Stomach (tissue), 9 donors: ENCODE measurements around the gene EFCAB11. TPM values are rescaled to one million over a fixed set of nuclear protein-coding genes. Genes with fewer than 3 reads are reported as not detected.

ENCODE experiments used
- DNase-seq, 2 donors: peaks; one replicate each; pipeline versions ENCODE4 v3.0.0 to v3.0.0-alpha.2; 2013 to 2019
- H3K27ac ChIP-seq, 5 donors: fragments of 200-600 bp in 4 of 5; sonication (generic) in 4 of 5; one replicate each; pipeline ENCODE4 v1.5.1; 2013 to 2019; ENCODE audit warnings: mild to moderate bottlenecking in 1 of 5, moderate library complexity in 1 of 5
- H3K27me3 ChIP-seq, 3 donors: fragments of 200-600 bp; sonication (generic); one replicate each; pipeline ENCODE4 v1.5.1; 2017 to 2019; ENCODE audit warnings: mixed run types in 1 of 3
- H3K36me3 ChIP-seq, 4 donors: fragments of 200-600 bp; sonication (generic); 1 replicate in 3 of 4; 2 replicates in 1 of 4; pipeline ENCODE4 v1.5.1; 2016 to 2019
- H3K4me1 ChIP-seq, 4 donors: fragments of 200-600 bp; sonication (generic); one replicate each; pipeline ENCODE4 v1.5.1; 2016 to 2019
- H3K4me3 ChIP-seq, 4 donors: fragments of 200-600 bp; sonication (generic) in 3 of 4; one replicate each; pipeline ENCODE4 v1.5.1; 2016 to 2019; ENCODE audit warnings: mild to moderate bottlenecking in 1 of 4
- H3K9me3 ChIP-seq, 4 donors: fragments of 200-600 bp; sonication (generic); one replicate each; pipeline ENCODE4 v1.5.1; 2016 to 2019
- CTCF ChIP-seq, 7 experiments: fragments of 450-650 bp in 4 of 7; fragments of 200-600 bp in 3 of 7; sonication (generic) in 3 of 7; IDR thresholded peaks; one replicate each; pipeline ENCODE4 v1.5.1; 2016 to 2019; ENCODE audit warnings: antibody characterized with exemption in 7 of 7, control low read depth in 2 of 7, mild to moderate bottlenecking in 1 of 7
- EP300 ChIP-seq: sonication (generic); formaldehyde crosslinking; IDR thresholded peaks from one replicate; pipeline ENCODE4 v1.6.1; 2017; ENCODE audit warnings: antibody characterized with exemption
- POLR2A ChIP-seq, 4 donors: fragments of 450-650 bp; IDR thresholded peaks; one replicate each; pipeline ENCODE4 v1.6.1; 2016; ENCODE audit warnings: antibody characterized with exemption in 4 of 4, control low read depth in 2 of 4, mild to moderate bottlenecking in 1 of 4, moderate library complexity in 1 of 4
- POLR2AphosphoS5 ChIP-seq, 3 donors: sonication (generic); formaldehyde crosslinking; IDR thresholded peaks; one replicate each; pipeline ENCODE4 v1.6.1; 2016; ENCODE audit warnings: antibody characterized with exemption in 3 of 3
- WGBS, 5 donors: extraction: QIAGEN DNeasy Blood & Tissue Kit in 3 of 5; methylation state at CpG; one replicate each; pipeline versions ENCODE4 v1.1.5 to v1.1.7; 2013 to 2018; 5-methylcytosine and 5-hydroxymethylcytosine counted together
- intact Hi-C: fragments of 100-400 bp; cut with DNase I; formaldehyde crosslinking; loops from one replicate; pipeline ENCODE4 v1.15.1; 2023; ENCODE audit warnings: low total_unique reads
- polyA plus RNA-seq, 3 donors: library from polyadenylated mRNA; stranded (reverse); fragments of 200-250 nt; gene quantifications; one replicate each; pipeline ENCODE4 v1.2.3, GENCODE V29; 2013
- total RNA-seq, 5 donors: library from RNA; depleted of rRNA; stranded (reverse); fragments of >200 nt; gene quantifications; one replicate each; pipeline versions ENCODE4 v1.1.0 to v1.2.3, GENCODE V29; 2014 to 2016
- donor health status: healthy with polysubstance abuse.
- donor health status: Bipolar disorder and iron deficiency.
- donor health status: healthy.

Gene EFCAB11
- total and polyA plus RNA-seq, 8 donors = 4.5 to 20.4 (median 10.0) TPM

GRCh38 chr14:89941830-89942377, 12.6 kb downstream of the EFCAB11 start:
- Histone ChIP-seq H3K4me3 (no peak overlapping the region), H3K9me3 (no peaks in the 10 kb centered on the region), H3K27me3 (no peaks in the 10 kb centered on the region), H3K27ac (no peak overlapping the region), H3K4me1 (no peaks in the 10 kb centered on the region), H3K36me3 (peaks cover 0 to 12% (median 2%) of the 10 kb centered on the region in 4 donors)
- WGBS, 5 donors = 82 to 97% (median 83%) methylated on average over 2 of the region's 2 CpGs
- DNase-seq = no peak
- TF ChIP-seq EP300 = no peak
- no peak for TF ChIP-seq CTCF (IDR thresholded peaks at IDR 0.05)
- TF ChIP-seq POLR2AphosphoS5 (IDR thresholded peaks at IDR 0.05) = no peak
- no peak for TF ChIP-seq POLR2A (IDR thresholded peaks at IDR 0.05)
- intact Hi-C loops = no loop called here

GRCh38 chr14:89936654-89937185, 17.8 kb downstream of the EFCAB11 start:
- H3K36me3 ChIP-seq = peaks cover 0 to 10% (median 4%) of the 10 kb centered on the region in 4 donors
- 40 to 58% (median 49%) methylated on average over 3 of the region's 3 CpGs for WGBS, 5 donors
- H3K27me3 ChIP-seq = no peaks in the 10 kb centered on the region
- no peaks in the 10 kb centered on the region for H3K9me3 ChIP-seq
- H3K27ac ChIP-seq = no peak overlapping the region
- H3K4me1 ChIP-seq = no peaks in the 10 kb centered on the region
- no peak for TF ChIP-seq CTCF (IDR thresholded peaks at IDR 0.05)
- DNase-seq = no peak
- intact Hi-C loops = no loop called here
- no peak overlapping the region for H3K4me3 ChIP-seq

DNA sequence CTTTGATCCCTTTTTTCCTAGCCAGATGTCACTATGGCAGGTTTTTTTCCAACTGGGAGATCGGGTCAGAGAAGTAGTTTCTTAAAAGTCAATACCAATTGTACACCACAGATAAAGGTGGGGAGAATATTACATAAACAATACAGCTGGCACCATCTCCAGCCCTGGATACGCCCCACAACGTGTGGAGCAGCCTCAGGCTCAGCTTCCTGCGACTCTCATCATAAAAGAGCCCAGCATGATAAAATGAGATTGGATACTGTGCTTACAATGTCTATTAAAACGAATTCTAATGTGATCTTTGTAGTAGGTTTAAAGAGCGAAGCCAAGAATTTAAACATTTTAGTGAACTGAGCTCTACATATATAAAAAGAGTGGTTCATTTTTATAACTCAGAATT, 21.5 kb downstream of the EFCAB11 start:
- no peaks in the 10 kb centered on the region for H3K9me3 ChIP-seq
- intact Hi-C loops = no loop called here
- no peaks in the 10 kb centered on the region for H3K27me3 ChIP-seq
- no peak for DNase-seq
- H3K4me3 ChIP-seq = no peak overlapping the region
- peaks cover 0 to 27% (median 21%) of the 10 kb centered on the region in 4 donors for H3K36me3 ChIP-seq
- WGBS, 5 donors = 42 to 62% (median 56%) methylated on average over 6 of the region's 6 CpGs
- H3K27ac ChIP-seq = no peak overlapping the region
- H3K4me1 ChIP-seq = no peaks in the 10 kb centered on the region
- TF ChIP-seq EP300 = no peak
- TF ChIP-seq CTCF (IDR thresholded peaks at IDR 0.05) = no peak
- no peak for TF ChIP-seq POLR2A (IDR thresholded peaks at IDR 0.05)
- TF ChIP-seq POLR2AphosphoS5 (IDR thresholded peaks at IDR 0.05) = no peak

DNA sequence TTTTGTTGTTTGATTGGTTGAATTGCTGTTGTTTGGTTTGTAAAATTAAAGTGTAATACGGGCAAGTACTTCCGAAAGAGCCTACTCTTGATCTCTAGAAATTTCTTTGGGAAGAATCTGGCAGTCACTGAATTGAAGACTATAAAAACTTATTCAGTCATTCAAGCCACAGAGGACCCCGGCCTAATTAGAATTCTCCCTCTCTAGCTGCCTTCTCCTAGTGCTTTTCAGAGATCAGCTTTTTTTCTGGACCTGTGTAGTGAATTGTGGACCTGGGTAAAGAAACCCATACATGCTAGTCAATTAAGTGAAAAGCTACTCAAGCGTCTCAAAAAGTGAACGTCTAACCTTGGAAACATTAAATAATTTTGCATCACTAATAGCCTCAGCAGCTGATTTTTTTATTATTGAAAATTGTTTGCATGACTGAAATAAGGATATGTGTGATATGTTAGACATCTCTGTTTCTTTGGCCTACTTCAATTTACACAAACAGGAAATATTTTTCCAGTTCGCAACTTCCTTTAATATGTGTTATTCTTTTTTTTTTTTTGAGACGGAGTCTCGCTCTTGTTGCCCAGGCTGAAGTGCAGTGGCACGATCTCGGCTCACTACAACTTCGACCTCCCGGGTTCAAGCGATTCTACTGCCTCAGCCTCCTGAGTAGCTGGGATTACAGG, 27.2 kb downstream of the EFCAB11 start:
- no peak overlapping the region for H3K27ac ChIP-seq
- H3K4me1 ChIP-seq = no peaks in the 10 kb centered on the region
- H3K27me3 ChIP-seq = no peaks in the 10 kb centered on the region
- H3K36me3 ChIP-seq = peaks cover 0 to 24% (median 22%) of the 10 kb centered on the region in 4 donors
- H3K9me3 ChIP-seq = no peaks in the 10 kb centered on the region
- 84 to 97% (median 94%) methylated on average over 13 of the region's 13 CpGs for WGBS, 5 donors
- no peak for TF ChIP-seq CTCF (IDR thresholded peaks at IDR 0.05)
- TF ChIP-seq POLR2A (IDR thresholded peaks at IDR 0.05) = no peak
- TF ChIP-seq EP300 = no peak
- TF ChIP-seq POLR2AphosphoS5 (IDR thresholded peaks at IDR 0.05) = no peak
- no peak for DNase-seq
- intact Hi-C loops = no loop called here
- no peak overlapping the region for H3K4me3 ChIP-seq
